GM21390 (cell line): ENCODE measurements around the gene RENBP.

ENCODE experiments used
- ATAC-seq: cut with Tn5 transposase; IDR thresholded peaks from one replicate; pipeline ENCODE4 v1.9.1; 2021; ENCODE audit not compliant: unreplicated experiment

The RENBP gene

GRCh38 chrX:153901753-153902140 is 42.7 kb downstream of the RENBP start:
- ATAC-seq, result no peak

GRCh38 chrX:153900831-153901752 is 43.4 kb downstream of the RENBP start:
- peak; percentile 63 for ATAC-seq

DNA sequence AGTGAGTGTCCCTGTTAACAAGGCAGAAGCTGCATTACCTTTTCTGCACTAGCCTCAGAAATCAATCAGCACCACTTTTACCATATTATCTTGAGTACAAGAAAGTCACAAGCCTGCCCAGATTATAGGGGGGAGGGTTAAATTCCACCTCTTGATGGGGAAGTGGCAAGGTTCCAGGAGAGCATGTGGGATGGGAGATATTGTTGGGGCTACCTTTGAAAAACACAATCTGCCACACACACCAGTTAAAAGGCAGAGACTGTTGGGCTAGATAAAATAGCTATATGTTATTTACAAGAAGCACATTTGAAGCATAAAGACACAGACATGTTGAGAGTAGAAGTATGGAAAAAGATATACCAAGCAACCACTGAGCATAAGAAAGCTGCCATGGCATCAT is 46.5 kb downstream of the RENBP start:
- ATAC-seq, result no peak

DNA sequence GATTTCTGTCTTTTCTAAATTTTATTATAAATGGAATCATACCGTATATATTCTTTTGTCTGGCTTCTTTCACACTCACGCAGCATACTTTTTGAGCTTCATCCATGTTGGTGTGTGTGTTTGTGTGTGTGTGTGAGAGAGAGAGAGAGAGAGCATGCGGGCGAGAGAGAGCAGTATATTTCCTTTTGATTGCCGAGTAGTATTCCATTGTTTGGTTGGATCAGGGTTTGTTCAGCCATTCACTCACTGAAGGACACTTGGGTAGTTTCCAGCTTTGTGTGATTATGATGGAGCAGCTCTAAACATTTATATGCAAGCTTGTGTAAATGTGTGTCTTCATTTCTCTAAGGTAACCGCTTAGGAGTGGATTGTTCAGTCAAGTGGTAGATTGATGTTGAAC is 55.3 kb downstream of the RENBP start:
- ATAC-seq, result no peak

DNA sequence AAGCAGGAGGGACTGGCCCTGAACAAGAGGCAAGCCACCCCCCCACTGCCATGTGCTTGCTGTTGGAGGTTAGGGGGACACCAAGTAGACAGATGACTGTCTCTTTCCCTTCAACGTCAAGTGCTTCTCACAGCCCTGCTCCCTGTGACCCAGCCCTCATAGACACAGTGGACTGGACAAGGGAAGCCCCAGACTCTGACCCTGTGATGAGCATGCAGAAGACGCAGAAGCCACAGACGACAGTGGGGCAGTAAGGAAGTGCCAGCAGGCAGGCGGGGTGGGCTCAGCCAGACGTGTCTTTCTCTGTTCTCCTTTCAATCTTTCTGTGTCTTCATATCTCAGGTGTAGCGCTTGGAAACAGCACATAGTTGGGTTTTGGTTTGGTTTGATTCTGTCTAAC is 56.1 kb downstream of the RENBP start:
- ATAC-seq, result no peak

DNA sequence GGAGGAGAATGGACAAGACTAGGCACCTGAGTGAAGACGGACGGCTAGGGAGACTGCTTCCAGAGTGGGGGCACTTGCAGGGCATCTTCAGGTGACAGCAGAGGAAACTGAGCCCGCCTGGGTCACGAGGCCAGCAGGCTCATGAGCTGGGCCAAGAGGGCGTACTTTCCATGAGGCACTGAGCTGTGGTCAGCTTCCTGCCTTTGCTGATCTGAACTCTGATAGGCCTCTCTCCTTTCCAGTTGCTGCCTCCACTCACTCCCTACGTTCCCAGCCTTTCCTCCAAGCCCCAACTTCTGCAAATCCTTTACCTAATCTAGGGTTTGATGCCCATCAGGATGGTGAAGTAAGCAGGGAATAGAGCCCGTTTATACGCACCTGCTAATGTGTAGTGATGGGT is 57.1 kb downstream of the RENBP start:
- no peak for ATAC-seq

- ATAC-seq, result no peak
Measured at GRCh38 chrX:153886915-153887314, 57.5 kb downstream of the RENBP start.

- ATAC-seq, result no peak
Measured at GRCh38 chrX:153885968-153886903, 58.2 kb downstream of the RENBP start, which contains the start of gene L1CAM. TSS of gene L1CAM (minus strand) at chrX:153886173. CDS start at chrX:153875836, 10,337 bp downstream.
